ENCODE results near the gene GNAZ.

DNA sequence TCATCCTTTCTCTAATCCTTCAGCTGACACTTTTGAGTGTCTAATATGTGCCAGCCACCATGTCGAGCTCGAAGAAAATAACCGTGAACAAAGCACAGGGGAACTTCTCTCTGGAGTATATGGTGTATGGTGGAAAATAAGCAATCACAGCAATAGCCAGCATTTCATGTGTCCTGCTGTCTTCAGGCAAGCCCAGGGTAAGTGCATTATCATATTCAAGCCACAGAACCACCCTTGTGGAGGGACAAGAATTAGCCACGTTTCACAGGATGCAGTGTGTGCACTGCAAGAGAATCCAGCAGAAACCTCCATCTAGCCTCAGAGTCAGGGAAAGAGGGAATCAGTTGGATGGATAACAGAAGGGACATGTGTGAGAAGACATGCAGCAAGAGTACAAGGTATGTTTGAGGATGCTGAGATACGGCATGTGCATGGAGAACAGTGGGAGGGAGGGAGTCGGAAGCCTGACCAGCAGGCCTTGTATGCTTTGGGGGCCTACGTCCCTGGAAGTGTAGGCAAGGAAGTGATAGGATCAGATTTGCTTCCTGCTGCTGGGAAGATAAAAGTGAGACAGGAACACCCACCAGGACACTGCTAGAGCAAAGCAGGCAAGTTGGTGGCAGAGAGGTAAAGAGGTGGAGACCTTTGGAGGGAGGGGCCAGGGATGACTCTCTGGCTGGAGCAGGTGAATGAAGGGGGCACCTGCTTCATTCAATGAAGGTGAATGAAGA lies 14.7 kb upstream of the GNAZ start:
- TF ChIP-seq TARDBP (IDR thresholded peaks at IDR 0.05) (no peak), FOXK2 (IDR thresholded peaks at IDR 0.05) (no peak), CTBP1 (IDR thresholded peaks at IDR 0.05; ENCODE audit: borderline replicate concordance) (no peak), SP1 (IDR thresholded peaks at IDR 0.05) (no peak), L3MBTL2 (conservative IDR thresholded peaks at IDR 0.05) (no peak), FOXM1 (IDR thresholded peaks at IDR 0.05; ENCODE audit: borderline replicate concordance) (no peak), BHLHE40 (IDR thresholded peaks at IDR 0.05; ENCODE audit: borderline replicate concordance) (no peak), ARNT (IDR thresholded peaks at IDR 0.05) (no peak), NFRKB (IDR thresholded peaks at IDR 0.05) (no peak), HDGF (IDR thresholded peaks at IDR 0.05; ENCODE audit: borderline replicate concordance) (no peak), ZNF384 (IDR thresholded peaks at IDR 0.05) (no peak), SUZ12 (IDR thresholded peaks at IDR 0.05) (no peak), ELF4 (IDR thresholded peaks at IDR 0.05) (no peak)

Data from HEK293T (cell line).